ENCODE results near the gene MEST. TPM values are rescaled to one million over a fixed set of nuclear protein-coding genes. Genes with fewer than 3 reads are reported as not detected.

Gene MEST
- total and polyA plus RNA-seq, 7 donors: 6.0 to 21.6 (median 9.6) TPM

DNA sequence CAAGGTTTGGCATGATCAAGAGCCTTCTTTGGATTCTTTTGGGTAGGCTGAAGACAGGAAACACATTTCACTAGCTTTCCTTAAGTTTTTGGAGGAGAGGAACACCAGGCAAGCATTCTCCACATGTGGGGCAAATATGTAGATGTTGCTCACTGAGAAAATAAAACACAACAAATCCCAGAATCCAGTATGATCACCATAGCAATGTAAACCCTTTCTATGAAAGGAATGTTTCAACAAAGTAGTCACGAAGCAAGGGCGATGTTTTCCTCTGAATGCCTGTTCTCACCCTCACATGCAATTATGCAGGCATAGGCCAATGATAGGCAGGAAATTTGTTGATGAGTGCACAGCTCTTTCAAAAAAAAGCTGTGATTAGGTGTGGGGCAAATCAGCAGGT, 30.6 kb upstream of the MEST start:
- 76 to 83% methylated on average over 2 of the region's 2 CpGs for whole genome bisulfite sequencing, 2 donors
- Histone ChIP-seq H3K36me3 (no peaks in the 10 kb centered on the region), H3K9me3 (peaks cover 4 to 6% (median 5%) of the 10 kb centered on the region in 4 donors), H3K4me3 (no peak overlapping the region), H3K27me3 (no peaks in the 10 kb centered on the region), H3K4me1 (no peaks in the 10 kb centered on the region), H3K27ac (no peak overlapping the region)
- DNase-seq: no peak
- intact Hi-C loops (cut with DNase I): no loop called here
- TF ChIP-seq POLR2A (IDR thresholded peaks at IDR 0.05): no peak
- TF ChIP-seq EP300 (IDR thresholded peaks at IDR 0.05): no peak
- TF ChIP-seq, protein P1, sequence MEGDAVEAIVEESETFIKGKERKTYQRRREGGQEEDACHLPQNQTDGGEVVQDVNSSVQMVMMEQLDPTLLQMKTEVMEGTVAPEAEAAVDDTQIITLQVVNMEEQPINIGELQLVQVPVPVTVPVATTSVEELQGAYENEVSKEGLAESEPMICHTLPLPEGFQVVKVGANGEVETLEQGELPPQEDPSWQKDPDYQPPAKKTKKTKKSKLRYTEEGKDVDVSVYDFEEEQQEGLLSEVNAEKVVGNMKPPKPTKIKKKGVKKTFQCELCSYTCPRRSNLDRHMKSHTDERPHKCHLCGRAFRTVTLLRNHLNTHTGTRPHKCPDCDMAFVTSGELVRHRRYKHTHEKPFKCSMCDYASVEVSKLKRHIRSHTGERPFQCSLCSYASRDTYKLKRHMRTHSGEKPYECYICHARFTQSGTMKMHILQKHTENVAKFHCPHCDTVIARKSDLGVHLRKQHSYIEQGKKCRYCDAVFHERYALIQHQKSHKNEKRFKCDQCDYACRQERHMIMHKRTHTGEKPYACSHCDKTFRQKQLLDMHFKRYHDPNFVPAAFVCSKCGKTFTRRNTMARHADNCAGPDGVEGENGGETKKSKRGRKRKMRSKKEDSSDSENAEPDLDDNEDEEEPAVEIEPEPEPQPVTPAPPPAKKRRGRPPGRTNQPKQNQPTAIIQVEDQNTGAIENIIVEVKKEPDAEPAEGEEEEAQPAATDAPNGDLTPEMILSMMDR (IDR thresholded peaks at IDR 0.05): no peak
- no peak for TF ChIP-seq POLR2AphosphoS5 (IDR thresholded peaks at IDR 0.05)

DNA sequence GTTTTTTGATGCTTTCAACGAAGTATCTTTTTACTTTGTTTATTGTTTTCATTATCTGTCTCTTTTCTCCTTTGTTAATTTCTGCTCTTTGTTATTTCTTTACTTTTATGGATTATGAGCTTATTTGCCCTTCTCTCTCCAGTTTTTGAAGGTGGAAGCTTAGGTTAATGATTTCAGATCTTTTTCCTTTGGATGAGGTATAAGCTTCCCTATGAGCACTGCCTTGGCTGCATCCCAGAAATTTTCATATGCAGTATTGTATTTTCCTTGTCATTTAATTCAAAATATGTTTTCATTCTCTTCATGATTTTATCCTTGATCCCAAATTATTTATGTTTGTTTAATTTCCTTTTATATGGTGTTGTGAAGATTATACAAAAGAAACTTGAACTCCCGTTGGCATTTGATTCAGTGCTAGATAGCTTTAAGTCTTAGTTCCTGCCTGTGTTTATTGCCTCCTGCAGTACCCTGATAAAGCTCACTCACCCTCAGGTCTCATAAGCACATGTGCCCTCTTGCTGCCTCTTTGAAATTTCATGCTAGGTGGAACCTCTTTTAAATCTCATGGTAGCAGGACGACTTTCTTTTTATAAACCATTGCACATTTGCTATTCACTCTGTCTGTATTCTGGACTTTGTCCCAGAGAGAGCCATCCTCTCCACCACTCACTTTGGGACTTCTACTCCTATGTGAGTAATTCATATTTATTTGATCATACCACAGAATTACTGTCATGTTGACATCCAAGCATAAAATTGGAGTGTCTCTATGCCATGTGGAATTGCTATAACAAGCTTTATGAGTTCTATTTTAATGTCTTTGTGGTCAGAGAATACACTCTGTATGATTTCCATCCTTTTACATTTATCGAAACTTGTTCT, 28.1 kb upstream of the MEST start:
- TF ChIP-seq POLR2A (IDR thresholded peaks at IDR 0.05): no peak
- no peak for TF ChIP-seq POLR2AphosphoS5 (IDR thresholded peaks at IDR 0.05)
- TF ChIP-seq, protein P1 (IDR thresholded peaks at IDR 0.05): no peak
- TF ChIP-seq EP300 (IDR thresholded peaks at IDR 0.05): no peak
- H3K36me3 ChIP-seq: no peaks in the 10 kb centered on the region
- intact Hi-C loops (cut with DNase I): no loop called here
- WGBS, 2 donors: 21 to 44% methylated on average over 4 of the region's 4 CpGs
- H3K4me1 ChIP-seq: no peaks in the 10 kb centered on the region
- H3K27me3 ChIP-seq: no peaks in the 10 kb centered on the region
- no peak for DNase-seq
- H3K9me3 ChIP-seq: peaks cover 4 to 6% (median 5%) of the 10 kb centered on the region in 4 donors
- no peak overlapping the region for H3K4me3 ChIP-seq
- no peak overlapping the region for H3K27ac ChIP-seq

DNA sequence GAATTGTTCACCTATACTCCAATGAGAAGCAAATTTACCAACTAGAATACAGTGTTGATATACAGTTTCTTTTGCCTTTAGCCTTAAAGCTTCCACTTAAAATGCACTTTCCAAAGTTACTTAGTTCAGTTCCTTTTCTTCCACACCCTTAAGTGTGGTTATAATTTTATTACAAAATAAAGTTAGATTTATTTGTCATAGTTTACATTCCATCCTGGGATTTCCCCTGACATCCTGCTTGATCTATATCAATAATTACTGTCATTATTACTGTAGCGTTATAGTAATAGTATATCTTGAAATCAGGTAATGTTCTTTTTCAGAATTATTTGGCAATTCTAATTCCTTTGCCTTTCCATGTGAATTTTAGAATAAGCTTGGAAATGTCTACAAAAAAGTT, 23.3 kb upstream of the MEST start:
- WGBS, 2 donors: 93% methylated on average over 1 of the region's 1 CpG
- no peak for DNase-seq
- Histone ChIP-seq H3K27me3 (no peaks in the 10 kb centered on the region), H3K4me3 (no peak overlapping the region), H3K4me1 (no peaks in the 10 kb centered on the region), H3K27ac (no peak overlapping the region), H3K9me3 (no peaks in the 10 kb centered on the region), H3K36me3 (no peaks in the 10 kb centered on the region)
- TF ChIP-seq POLR2AphosphoS5 (IDR thresholded peaks at IDR 0.05): no peak
- no peak for TF ChIP-seq POLR2A (IDR thresholded peaks at IDR 0.05)
- TF ChIP-seq, protein P1 (IDR thresholded peaks at IDR 0.05): no peak
- no peak for TF ChIP-seq EP300 (IDR thresholded peaks at IDR 0.05)
- intact Hi-C loops (cut with DNase I): no loop called here

DNA sequence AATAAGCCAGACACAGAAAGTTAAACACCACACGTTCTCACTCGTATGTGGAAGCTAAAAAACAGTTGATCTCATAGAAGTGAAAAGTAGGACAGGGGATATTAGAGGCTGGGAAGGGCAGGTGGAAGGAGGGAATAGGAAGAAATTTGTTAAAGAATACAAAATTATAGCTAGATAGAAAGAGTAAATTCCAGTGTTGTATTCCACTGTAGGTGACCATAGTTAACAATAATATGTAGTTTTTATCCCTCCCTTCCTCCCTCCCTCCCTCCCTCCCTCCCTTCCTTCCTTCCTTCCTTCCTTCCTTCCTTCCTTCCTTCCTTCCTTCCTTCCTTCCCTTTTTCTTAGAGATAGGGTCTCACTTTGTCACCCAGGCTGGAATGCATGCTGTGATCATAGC, 19.9 kb upstream of the MEST start:
- H3K4me3 ChIP-seq: no peak overlapping the region
- H3K9me3 ChIP-seq: no peaks in the 10 kb centered on the region
- 87 to 91% methylated on average over 2 of the region's 2 CpGs for WGBS, 2 donors
- H3K27ac ChIP-seq: no peak overlapping the region
- no peaks in the 10 kb centered on the region for H3K36me3 ChIP-seq
- H3K27me3 ChIP-seq: no peaks in the 10 kb centered on the region
- TF ChIP-seq EP300 (IDR thresholded peaks at IDR 0.05) (no peak), POLR2A (IDR thresholded peaks at IDR 0.05) (no peak), POLR2AphosphoS5 (IDR thresholded peaks at IDR 0.05) (no peak)
- TF ChIP-seq, protein P1 (IDR thresholded peaks at IDR 0.05): no peak
- DNase-seq: no peak
- H3K4me1 ChIP-seq: no peaks in the 10 kb centered on the region
- intact Hi-C loops (cut with DNase I): no loop called here

Measured in sigmoid colon (tissue), 7 donors.